HG02938 (cell line): ENCODE measurements around the gene SNUPN.
"Not testable (repeated sequence)": the region's sequence is repeated elsewhere in the genome, so short reads cannot be mapped to it uniquely, and the experiment has no call there.

Source experiments
- ATAC-seq: cut with Tn5 transposase; IDR thresholded peaks from one replicate; pipeline ENCODE4 v1.9.1; 2021; ENCODE audit warnings: mild to moderate bottlenecking, moderate library complexity; ENCODE audit not compliant: unreplicated experiment

The SNUPN gene

GRCh38 chr15:75637245-75638009 lies 11.9 kb upstream of the SNUPN start:
- ATAC-seq = no peak

DNA sequence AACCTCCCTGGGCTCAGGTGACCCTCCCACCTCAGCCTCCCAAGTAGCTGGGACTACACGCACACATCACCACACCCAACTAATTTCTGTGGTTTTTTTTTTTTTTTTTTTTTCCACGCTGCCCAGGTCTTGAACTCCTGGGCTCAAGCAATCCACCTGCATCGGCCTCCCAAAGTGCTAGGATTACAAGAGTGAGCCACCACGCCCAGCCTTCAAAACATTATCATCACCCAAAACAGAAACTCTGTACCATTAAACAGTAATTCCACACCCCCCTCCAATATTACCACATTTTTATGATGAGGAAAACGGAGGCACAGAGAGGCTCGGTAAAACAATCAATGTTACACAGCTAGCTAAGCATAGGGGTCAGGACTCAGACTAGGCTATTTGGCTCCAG lies 10.5 kb upstream of the SNUPN start:
- ATAC-seq = no peak

DNA sequence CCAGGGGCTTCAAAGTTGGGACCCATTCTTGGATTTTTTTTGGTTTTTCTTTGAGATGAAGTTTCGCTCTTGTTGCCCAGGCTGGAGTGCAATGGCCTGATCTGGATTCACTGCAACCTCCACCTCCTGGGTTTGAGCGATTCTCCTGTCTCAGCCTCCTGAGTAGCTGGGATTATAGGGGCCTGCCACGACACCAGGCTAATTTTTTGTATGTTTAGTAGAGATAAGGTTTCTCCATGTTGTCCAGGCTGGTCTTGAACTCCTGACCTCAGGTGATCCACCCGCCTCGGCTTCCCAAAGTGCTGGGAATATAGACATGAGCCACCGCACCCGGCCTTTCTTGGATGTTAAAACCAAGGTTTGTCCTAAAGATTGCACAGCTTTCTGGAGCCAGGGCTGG lies 8.4 kb upstream of the SNUPN start:
- not testable (repeated sequence) for ATAC-seq

GRCh38 chr15:75631935-75632334 lies 6.4 kb upstream of the SNUPN start:
- ATAC-seq = no peak

- no peak for ATAC-seq
These were observed 3.0 kb downstream of the SNUPN start for GRCh38 chr15:75622505-75622904.

DNA sequence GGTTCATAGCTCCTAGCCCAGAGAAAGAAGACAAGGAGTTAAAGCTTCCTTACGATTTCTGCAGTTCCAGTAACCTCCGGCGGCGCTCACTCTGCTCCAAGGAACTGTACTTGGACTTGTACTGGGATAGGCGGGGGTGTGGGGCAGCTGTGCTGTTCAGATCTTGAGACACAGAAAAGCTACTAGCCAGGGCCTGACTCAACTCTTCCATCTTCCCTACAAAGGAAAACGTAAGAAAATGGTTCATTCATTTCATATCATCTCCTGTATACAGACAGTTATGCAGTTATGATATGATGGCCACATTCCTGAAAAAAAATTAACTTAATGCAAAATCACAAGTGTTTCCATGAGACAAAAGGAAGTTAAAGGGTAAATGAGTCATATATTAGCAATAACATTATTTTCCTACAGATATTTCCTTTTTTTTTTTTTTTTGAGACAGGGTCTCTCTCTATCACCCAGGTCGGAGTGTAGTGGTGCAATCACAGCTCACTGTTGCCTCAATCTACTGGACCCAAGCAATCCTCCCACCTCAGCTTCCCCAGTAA lies 4.6 kb downstream of the SNUPN start:
- ATAC-seq = no peak

- ATAC-seq = no peak
These were observed 5.3 kb downstream of the SNUPN start for GRCh38 chr15:75620058-75620820.

DNA sequence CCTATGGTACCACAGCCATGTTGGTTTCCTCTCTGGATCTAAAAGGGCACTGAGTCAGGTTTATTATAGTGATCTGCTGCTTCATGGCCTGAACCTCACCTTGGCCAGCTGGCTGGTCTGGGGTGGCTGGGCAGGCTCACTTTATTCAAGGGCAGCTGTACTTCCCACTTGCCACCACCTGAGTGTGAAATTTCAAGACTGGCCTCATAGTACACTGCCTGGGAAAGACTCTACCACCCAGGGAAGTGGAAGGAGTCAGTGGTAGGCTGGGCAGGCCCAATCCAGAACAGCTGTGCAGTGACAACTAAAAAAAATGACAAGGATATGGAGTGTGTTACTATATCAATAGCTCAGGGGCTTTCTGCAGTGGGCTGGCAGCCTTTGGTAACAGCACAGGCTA lies 8.8 kb downstream of the SNUPN start:
- ATAC-seq = no peak

GRCh38 chr15:75606711-75607699 lies 18.5 kb downstream of the SNUPN start:
- ATAC-seq = no peak

GRCh38 chr15:75606026-75606425 lies 19.5 kb downstream of the SNUPN start:
- ATAC-seq = no peak

- no peak for ATAC-seq
These were observed 26.1 kb downstream of the SNUPN start for GRCh38 chr15:75599401-75599800.

GRCh38 chr15:75598361-75598760 lies 27.2 kb downstream of the SNUPN start:
- ATAC-seq = no peak

DNA sequence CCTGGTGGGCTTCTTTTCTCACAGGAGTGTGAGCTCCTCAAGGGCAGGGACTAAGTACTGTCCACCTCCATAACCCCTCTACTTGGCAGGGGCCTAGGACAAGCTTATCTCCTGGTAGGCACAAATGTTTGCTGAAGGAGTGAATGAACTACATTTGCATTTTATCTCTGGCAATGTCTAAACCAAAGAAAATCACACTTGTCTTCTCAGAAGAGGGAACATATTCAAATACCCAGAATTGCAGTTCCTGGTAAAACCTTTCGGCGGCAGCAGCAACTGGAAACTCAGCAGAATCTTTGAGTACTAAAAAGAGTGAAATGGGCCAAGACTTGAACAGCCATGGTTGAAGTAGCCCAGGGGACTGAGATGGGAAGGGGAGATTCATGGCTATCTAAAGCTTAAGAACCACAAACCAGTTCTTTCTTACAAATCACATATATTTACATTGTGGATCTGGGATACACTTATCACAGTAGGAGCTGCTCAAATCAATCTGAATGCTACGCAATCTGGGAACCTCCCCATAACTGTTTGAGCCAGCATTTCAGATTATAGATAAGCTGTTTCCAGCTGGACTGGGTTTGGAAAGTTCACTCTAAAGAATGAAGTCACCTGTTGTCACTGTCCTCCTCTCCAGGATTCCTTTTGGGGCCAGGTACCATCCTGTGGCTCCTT lies 27.7 kb downstream of the SNUPN start:
- no peak for ATAC-seq

- no peak for ATAC-seq
These were observed 28.7 kb downstream of the SNUPN start for GRCh38 chr15:75596703-75597345.

DNA sequence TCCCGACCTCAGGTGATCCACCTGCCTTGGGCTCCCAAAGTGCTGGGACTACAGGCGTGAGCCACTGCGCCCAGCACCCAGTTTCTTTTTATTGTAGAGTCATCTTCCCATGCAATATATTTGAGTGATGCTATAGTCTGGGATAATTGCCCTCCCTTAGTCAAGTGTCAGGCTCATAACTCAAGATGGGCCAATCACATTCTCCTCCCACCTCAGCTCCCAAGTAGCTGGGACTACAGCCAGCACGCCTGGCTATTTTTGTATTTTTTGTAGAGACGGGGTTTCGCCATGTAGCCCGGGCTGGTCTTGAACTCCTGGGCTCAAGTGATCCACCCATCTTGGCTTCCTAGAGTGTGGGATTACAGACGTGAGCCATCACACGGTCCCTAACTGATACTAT lies 31.2 kb downstream of the SNUPN start:
- no peak for ATAC-seq

- no peak for ATAC-seq
These were observed 33.7 kb downstream of the SNUPN start for GRCh38 chr15:75591655-75592364.

DNA sequence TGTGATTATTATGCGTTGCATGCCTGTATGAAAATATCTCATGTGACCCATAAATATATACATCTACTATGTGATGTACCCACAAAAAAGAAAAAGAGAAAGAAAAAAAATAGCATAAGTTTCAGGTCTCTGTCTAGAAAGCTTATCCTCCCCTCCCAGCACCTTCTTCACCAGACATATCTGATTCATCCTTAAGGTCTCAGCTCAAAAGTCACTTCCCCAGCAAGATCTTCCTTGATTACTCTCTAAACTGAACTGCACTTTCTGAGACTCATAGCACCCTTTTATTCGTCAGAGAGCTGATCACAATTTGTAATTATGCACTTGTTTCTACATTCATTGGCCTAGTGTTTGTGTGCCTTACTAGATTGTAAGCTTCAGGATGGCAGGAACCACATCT lies 35.3 kb downstream of the SNUPN start:
- no peak for ATAC-seq

DNA sequence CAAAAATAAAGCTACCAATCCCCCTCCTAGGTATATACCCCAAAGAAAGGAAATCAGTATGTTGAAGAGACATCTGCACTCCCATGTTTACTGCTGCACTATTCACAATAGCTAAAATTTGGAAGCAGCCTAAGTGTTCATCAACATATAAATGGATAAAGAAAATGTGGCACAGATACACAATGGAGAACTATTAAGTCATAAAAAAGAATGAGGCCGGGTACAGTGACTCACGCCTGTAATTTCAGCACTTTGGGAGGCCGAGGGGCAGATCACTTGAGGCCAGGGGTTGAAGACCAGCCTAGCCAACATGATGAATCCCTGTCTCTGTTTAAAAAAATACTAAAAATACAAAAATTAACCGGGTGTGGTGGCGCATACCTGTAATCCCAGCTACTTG lies 36.5 kb downstream of the SNUPN start:
- no peak for ATAC-seq

GRCh38 chr15:75586422-75586821 lies 39.1 kb downstream of the SNUPN start:
- not testable (repeated sequence) for ATAC-seq
